Adrenal gland (tissue), 5 donors: ENCODE results near the gene LRP2BP.

Experiments
- CTCF ChIP-seq, 6 experiments: fragments of 450-650 bp in 4 of 6; fragments of 200-600 bp in 2 of 6; sonication (generic) in 1 of 6; IDR thresholded peaks; 1 replicate in 5 of 6; 2 replicates in 1 of 6; pipeline versions ENCODE4 v1.5.1 to v1.8.0; 2016 to 2021; ENCODE audit warnings: antibody characterized with exemption in 6 of 6, mild to moderate bottlenecking in 2 of 6, moderate library complexity in 1 of 6
- POLR2A ChIP-seq, 2 donors: fragments of 450-650 bp; IDR thresholded peaks; one replicate each; pipeline ENCODE4 v1.6.1; 2017; ENCODE audit warnings: antibody characterized with exemption in 2 of 2, mild to moderate bottlenecking in 2 of 2, moderate library complexity in 1 of 2
- donor health status: DM: no; HTN: no; CAD: no.

- TF ChIP-seq POLR2A (IDR thresholded peaks at IDR 0.05) (no peak), CTCF (IDR thresholded peaks at IDR 0.05) (no peak)
Measured at GRCh38 chr4:185357733-185358440, 37.8 kb downstream of the LRP2BP start.
